Neutrophil (primary cell): Measurements from ENCODE around the gene ANKMY1.

Source experiments
- H3K27ac ChIP-seq: fragments of 200-600 bp; sonication (generic); 2 replicates; pipeline ENCODE4 v1.5.1; 2016; ENCODE audit warnings: mild to moderate bottlenecking, moderate library complexity
- H3K27me3 ChIP-seq: fragments of 200-600 bp; sonication (generic); 2 replicates; pipeline ENCODE4 v1.6.0; 2016; ENCODE audit warnings: mild to moderate bottlenecking
- H3K36me3 ChIP-seq: fragments of 200-600 bp; sonication (generic); 2 replicates; pipeline ENCODE4 v1.5.1; 2017
- H3K4me1 ChIP-seq, 2 experiments: fragments of 200-600 bp in 1 of 2; sonication (generic) in 1 of 2; 1 replicate in 1 of 2; 2 replicates in 1 of 2; pipeline versions ENCODE4 v1.5.1 to v1.6.1; 2013 to 2016; ENCODE audit warnings: low read depth in 1 of 2, low read length in 1 of 2, mild to moderate bottlenecking in 1 of 2, moderate library complexity in 1 of 2; ENCODE audit not compliant: control insufficient read depth in 1 of 2, insufficient read depth in 1 of 2
- H3K4me3 ChIP-seq, 2 experiments: fragments of 200-600 bp in 1 of 2; sonication (generic) in 1 of 2; 1 replicate in 1 of 2; 2 replicates in 1 of 2; pipeline ENCODE4 v1.5.1; 2013 to 2016; ENCODE audit warnings: low read depth in 1 of 2, low read length in 1 of 2, mild to moderate bottlenecking in 1 of 2, moderate library complexity in 1 of 2
- H3K9me3 ChIP-seq: fragments of 200-600 bp; sonication (generic); 2 replicates; pipeline ENCODE4 v1.5.1; 2016
- TF ChIP-seq, protein P1 (sequence below): fragments of 200-600 bp; sonication (generic); IDR thresholded peaks from 2 replicates; pipeline ENCODE4 v1.5.1; 2016; ENCODE audit warnings: antibody characterized with exemption

Gene ANKMY1

DNA sequence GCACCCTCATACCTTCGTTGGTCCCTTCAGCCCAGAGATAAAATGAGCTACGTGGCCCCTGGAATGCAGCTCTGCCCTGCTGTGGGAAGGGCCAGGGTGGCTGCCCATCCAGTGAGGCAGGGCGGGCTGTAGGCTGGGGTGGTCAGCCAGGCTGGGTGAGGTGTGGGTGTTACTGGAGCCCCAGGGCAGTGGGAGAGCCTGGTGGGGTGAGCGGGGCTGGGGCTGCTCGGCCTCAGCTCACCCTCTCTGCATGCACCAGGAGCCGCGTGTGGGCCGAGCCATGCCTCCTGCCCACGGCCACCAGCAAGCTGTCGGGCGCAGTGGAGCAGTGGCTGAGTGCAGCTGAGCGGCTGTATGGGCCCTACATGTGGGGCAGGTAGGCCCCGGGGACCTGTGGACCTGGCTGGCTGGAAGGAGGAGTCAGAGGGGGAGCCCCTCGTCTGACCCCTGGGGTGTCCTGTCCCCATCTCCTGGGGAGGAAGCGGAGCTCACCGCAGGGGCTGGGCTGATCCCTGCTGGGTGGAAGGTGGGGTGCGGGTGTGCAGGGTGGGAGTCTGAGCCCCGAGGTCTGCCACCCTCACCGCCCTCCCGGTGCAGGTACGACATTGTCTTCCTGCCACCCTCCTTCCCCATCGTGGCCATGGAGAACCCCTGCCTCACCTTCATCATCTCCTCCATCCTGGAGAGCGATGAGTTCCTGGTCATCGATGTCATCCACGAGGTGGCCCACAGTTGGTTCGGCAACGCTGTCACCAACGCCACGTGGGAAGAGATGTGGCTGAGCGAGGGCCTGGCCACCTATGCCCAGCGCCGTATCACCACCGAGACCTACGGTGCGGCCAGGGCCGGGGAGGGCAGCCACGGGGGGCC lies 16.0 kb upstream of the ANKMY1 start:
- TF ChIP-seq, protein P1, sequence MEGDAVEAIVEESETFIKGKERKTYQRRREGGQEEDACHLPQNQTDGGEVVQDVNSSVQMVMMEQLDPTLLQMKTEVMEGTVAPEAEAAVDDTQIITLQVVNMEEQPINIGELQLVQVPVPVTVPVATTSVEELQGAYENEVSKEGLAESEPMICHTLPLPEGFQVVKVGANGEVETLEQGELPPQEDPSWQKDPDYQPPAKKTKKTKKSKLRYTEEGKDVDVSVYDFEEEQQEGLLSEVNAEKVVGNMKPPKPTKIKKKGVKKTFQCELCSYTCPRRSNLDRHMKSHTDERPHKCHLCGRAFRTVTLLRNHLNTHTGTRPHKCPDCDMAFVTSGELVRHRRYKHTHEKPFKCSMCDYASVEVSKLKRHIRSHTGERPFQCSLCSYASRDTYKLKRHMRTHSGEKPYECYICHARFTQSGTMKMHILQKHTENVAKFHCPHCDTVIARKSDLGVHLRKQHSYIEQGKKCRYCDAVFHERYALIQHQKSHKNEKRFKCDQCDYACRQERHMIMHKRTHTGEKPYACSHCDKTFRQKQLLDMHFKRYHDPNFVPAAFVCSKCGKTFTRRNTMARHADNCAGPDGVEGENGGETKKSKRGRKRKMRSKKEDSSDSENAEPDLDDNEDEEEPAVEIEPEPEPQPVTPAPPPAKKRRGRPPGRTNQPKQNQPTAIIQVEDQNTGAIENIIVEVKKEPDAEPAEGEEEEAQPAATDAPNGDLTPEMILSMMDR, result no peak
- Histone ChIP-seq H3K27ac (no peak overlapping the region), H3K4me3 (no peak overlapping the region), H3K36me3 (peaks cover 85% of the 10 kb centered on the region), H3K27me3 (no peaks in the 10 kb centered on the region), H3K4me1 (peaks cover 33 to 40% of the 10 kb centered on the region in 2 experiments), H3K9me3 (no peaks in the 10 kb centered on the region)

DNA sequence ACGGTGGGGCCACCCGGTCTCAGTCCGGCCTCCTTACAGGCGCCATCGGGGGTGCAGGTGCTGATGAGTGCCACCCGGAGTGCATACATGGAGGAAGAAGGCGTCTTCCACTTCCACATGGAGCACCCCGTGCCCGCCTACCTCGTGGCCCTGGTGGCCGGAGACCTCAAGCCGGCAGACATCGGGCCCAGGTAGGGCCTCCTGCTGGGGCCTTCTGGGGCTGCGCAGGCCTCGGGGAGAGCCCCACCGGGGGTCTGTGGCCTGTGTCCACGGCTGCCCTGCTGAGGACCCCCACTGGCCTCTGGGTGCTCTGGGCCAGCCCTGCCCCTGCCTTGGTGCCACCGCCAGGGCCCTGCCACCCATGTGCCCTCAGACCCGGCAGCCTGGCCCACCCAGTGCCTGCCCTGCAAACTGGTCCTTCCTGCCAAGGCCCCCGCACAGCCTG lies 15.3 kb upstream of the ANKMY1 start:
- peaks cover 27 to 33% of the 10 kb centered on the region in 2 experiments for H3K4me1 ChIP-seq
- TF ChIP-seq, protein P1, result no peak
- peaks cover 78% of the 10 kb centered on the region for H3K36me3 ChIP-seq
- no peaks in the 10 kb centered on the region for H3K9me3 ChIP-seq
- no peaks in the 10 kb centered on the region for H3K27me3 ChIP-seq
- no peak overlapping the region for H3K27ac ChIP-seq
- no peak overlapping the region for H3K4me3 ChIP-seq

DNA sequence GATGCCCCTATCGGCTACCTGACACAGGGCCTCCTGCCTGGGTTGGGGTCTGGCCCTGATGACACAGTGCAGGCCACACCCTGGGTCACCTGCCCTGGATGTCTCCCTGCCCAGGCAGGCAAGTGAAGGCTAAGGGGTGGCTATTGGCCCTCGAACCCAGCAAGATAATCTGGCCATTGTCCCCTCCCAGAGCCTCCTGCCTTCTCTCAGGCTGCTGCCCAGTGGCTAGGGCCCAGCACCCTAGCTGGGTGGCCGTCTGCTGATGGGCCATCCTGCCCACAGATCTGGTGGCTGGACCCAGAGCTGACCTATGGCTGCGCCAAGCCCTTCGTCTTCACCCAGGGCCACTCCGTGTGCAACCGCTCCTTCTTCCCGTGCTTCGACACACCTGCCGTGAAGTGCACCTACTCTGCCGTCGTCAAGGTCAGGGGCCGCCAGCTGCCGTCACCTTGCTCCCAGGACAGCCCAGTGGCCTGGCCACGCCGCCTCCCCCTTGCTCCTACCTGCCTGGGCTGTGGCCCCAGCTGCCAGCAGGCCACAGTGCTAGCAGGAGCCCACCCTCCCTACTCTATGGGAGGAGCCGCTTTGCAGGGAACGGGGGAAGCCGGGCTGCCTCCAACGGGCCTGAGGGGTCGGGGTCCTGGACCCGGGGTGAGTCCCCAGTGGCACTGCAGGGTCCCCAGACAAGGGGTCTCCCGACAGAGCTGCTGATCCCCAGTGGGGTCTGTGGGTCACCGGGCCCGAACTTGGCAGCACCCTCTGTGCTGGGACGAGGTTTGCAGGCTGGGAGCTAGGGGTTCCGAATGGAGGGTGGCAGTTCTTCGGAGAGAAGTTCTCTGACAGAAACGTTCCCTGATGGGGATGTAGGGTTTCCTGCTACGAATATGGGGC lies 14.6 kb upstream of the ANKMY1 start:
- H3K27ac ChIP-seq, result no peak overlapping the region
- H3K36me3 ChIP-seq, result peaks cover 71% of the 10 kb centered on the region
- H3K4me3 ChIP-seq, result no peak overlapping the region
- TF ChIP-seq, protein P1, result no peak
- H3K27me3 ChIP-seq, result no peaks in the 10 kb centered on the region
- peaks cover 31 to 37% of the 10 kb centered on the region in 2 experiments for H3K4me1 ChIP-seq
- H3K9me3 ChIP-seq, result no peaks in the 10 kb centered on the region

DNA sequence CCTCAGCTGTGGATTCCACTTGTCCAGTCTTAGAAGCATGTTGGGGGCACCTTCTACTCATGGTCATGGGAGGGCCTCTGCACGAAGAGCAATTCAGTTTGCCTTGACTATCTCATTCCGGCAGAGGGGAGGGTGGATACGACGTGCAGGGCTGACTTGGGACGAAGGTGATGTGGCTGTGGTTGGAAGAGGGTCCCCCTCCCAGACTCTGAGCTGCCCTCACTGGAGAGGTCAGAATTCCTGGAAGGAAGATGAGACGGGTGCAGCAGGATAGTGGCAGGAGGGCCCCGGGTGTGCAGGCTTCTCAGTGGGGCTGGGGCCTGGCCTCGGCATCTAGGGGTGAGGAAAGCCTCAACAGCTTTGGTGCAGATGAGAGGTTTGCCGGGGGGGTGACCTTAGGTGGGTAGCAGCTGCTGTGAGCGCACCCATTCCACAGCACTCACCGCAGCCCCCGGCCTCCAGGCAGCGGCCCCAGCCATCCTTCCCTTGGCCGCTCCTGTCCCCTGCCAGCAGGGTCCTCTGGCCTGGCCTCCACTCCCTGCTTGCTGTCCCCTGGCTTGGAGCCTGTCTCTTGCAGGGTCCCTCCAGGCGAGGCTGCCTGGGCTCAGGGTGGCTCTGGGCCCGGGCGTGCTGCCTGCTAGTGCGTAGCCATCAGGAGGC lies 13.7 kb upstream of the ANKMY1 start:
- Histone ChIP-seq H3K4me3 (no peak overlapping the region), H3K27ac (no peak overlapping the region), H3K27me3 (no peaks in the 10 kb centered on the region), H3K9me3 (no peaks in the 10 kb centered on the region), H3K36me3 (peaks cover 62% of the 10 kb centered on the region), H3K4me1 (peaks cover 40 to 46% of the 10 kb centered on the region in 2 experiments)
- TF ChIP-seq, protein P1, result no peak

DNA sequence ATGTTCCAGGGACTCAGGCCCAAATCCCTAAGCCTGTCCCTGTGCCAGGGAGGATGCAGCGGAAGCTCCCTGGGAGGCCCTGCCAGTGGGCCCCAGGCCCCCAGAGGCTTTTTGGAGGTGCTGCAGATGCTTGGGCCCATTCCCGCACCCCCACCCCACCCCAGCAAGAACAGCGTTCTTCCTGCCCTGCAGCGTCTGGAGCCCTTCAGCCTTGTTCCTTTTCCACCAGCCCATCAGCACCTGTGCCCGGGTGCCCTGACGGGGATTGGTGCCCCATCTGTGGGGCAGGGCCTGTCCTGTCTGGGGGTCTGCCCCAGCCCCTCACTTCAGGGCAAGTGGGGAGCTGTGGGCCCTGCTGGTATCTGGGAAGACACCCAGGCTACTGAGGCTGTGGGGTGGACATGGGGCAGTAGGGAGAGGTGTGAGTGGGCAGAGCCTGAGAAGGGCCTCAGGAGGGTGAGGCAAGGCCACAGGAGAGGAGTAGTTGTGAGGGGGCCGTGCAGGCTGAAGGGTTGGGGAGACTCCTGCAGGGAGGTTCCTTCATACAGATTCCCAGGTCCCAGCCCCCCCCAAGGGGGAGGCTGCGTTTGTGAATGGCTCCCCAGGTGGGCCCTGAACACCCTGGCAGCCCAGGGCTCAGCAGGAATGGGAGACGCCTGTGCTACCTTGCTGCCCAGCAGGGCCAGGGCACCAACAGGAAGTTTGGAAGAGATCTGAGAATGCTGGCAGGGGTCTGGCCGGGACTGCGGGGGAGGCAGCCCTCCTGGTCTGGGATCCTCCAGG lies 12.9 kb upstream of the ANKMY1 start:
- peaks cover 54% of the 10 kb centered on the region for H3K36me3 ChIP-seq
- no peaks in the 10 kb centered on the region for H3K9me3 ChIP-seq
- H3K27ac ChIP-seq, result no peak overlapping the region
- TF ChIP-seq, protein P1, result no peak
- peaks cover 46 to 53% of the 10 kb centered on the region in 2 experiments for H3K4me1 ChIP-seq
- H3K27me3 ChIP-seq, result no peaks in the 10 kb centered on the region
- peak overlapping the region; percentile 65 to 75 for H3K4me3 ChIP-seq
